Gastroesophageal sphincter (tissue), 3 donors: ENCODE measurements around the gene LRP6.

Source experiments
- CTCF ChIP-seq, 4 experiments: fragments of 200-600 bp in 2 of 4; fragments of 450-650 bp in 2 of 4; sonication (generic) in 1 of 4; IDR thresholded peaks; one replicate each; pipeline ENCODE4 v1.5.1; 2017 to 2019; ENCODE audit warnings: antibody characterized with exemption in 4 of 4, mild to moderate bottlenecking in 2 of 4, moderate library complexity in 2 of 4
- POLR2A ChIP-seq, 2 donors: fragments of 450-650 bp; IDR thresholded peaks; one replicate each; pipeline ENCODE4 v1.6.1; 2017; ENCODE audit warnings: antibody characterized with exemption in 2 of 2, mild to moderate bottlenecking in 2 of 2, moderate library complexity in 1 of 2
- POLR2AphosphoS5 ChIP-seq: sonication (generic); formaldehyde crosslinking; IDR thresholded peaks from one replicate; pipeline ENCODE4 v1.6.1; 2017; ENCODE audit warnings: antibody characterized with exemption

DNA sequence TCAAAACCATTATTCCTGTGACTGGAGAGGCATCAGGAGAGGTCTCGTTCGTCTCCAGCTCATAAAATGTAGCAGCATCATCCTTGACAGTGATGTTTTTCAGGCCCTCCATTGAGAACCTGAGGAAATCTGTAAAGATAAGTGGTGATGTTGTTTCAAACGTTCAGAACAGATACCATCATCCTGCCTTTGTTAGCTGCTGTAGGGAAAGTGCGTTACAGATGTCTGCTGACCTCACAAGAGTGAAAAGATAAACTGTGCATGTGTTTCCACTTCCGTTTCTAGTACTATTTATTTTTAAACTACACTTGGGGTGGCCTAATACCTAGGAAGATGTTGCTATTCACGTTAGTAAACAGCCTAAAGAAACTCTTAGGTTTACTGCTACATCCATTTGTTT, 167.7 kb downstream of the LRP6 start:
- TF ChIP-seq CTCF (IDR thresholded peaks at IDR 0.05) = no peak
- TF ChIP-seq POLR2A (IDR thresholded peaks at IDR 0.05) = no peak
- no peak for TF ChIP-seq POLR2AphosphoS5
